OCI-LY3 (cell line): Measurements from ENCODE around the gene KDM4F.

ENCODE experiments used
- EZH2phosphoT487 ChIP-seq: fragments of 200-600 bp; shearing (Covaris generic); IDR thresholded peaks from 2 replicates; pipeline ENCODE4 v1.6.1; 2018; ENCODE audit warnings: antibody characterized with exemption, mixed run types, low read depth
- TF ChIP-seq, protein P1 (sequence below): fragments of 200-600, 300-600 bp; sonication (generic); IDR thresholded peaks from 2 replicates; pipeline ENCODE4 v1.5.1; 2014; ENCODE audit warnings: antibody characterized with exemption, low read length, low read depth

DNA sequence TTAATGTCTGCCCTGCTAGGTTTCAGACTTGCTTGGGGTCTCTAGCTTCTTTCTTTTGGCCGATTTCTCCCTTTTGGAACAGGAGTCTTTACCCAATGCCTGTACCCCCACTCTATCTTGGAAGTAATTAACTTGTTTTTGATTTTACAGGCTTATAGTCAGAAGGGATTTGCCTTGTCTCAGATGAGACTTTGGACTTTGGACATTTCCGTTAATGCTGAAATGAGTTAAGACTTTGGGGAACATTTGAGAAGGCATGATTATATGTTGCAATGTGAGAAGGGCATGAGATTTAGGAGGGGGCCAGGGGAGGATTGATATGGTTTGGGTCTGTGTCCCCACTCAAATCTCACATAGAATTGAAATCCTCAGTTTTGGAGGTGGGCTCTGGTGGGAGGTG lies 5.1 kb downstream of the KDM4F start:
- TF ChIP-seq, protein P1, sequence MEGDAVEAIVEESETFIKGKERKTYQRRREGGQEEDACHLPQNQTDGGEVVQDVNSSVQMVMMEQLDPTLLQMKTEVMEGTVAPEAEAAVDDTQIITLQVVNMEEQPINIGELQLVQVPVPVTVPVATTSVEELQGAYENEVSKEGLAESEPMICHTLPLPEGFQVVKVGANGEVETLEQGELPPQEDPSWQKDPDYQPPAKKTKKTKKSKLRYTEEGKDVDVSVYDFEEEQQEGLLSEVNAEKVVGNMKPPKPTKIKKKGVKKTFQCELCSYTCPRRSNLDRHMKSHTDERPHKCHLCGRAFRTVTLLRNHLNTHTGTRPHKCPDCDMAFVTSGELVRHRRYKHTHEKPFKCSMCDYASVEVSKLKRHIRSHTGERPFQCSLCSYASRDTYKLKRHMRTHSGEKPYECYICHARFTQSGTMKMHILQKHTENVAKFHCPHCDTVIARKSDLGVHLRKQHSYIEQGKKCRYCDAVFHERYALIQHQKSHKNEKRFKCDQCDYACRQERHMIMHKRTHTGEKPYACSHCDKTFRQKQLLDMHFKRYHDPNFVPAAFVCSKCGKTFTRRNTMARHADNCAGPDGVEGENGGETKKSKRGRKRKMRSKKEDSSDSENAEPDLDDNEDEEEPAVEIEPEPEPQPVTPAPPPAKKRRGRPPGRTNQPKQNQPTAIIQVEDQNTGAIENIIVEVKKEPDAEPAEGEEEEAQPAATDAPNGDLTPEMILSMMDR, result no peak
- no peak for TF ChIP-seq EZH2phosphoT487
